GM12801 (cell line): ENCODE measurements around the gene SHLD1.

Experiments used
- TF ChIP-seq, protein P1 (sequence below): IDR thresholded peaks from one replicate; pipeline ENCODE4 v1.5.1; 2011; ENCODE audit warnings: control low read depth; ENCODE audit not compliant: insufficient read length; ENCODE audit errors: extremely low read depth

SHLD1 gene

DNA sequence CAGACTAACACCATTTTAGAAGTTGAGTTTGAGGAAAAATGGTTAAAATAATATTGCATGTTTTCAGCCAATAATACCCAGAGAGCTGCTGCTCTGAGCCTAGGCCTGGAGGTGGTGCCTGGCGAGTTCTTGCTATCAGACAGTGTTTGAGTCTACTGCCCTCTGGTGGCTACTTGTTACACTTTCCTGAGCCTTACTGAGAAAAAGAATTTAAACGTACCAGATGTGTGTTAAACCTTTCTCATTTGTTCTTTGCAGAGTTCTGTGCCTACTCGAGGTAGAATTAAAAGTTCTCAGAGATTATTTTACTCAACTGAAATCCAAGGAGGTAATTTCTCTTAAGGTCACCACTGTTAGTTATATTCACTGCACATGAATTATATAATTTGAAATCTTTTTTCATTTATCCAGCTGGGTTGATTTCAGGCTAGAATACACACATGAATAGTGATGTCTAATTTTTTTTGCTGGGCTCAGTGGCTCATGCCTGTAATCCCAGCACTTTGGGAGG lies 38.2 kb downstream of the SHLD1 start:
- TF ChIP-seq, protein P1, sequence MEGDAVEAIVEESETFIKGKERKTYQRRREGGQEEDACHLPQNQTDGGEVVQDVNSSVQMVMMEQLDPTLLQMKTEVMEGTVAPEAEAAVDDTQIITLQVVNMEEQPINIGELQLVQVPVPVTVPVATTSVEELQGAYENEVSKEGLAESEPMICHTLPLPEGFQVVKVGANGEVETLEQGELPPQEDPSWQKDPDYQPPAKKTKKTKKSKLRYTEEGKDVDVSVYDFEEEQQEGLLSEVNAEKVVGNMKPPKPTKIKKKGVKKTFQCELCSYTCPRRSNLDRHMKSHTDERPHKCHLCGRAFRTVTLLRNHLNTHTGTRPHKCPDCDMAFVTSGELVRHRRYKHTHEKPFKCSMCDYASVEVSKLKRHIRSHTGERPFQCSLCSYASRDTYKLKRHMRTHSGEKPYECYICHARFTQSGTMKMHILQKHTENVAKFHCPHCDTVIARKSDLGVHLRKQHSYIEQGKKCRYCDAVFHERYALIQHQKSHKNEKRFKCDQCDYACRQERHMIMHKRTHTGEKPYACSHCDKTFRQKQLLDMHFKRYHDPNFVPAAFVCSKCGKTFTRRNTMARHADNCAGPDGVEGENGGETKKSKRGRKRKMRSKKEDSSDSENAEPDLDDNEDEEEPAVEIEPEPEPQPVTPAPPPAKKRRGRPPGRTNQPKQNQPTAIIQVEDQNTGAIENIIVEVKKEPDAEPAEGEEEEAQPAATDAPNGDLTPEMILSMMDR = peak; percentile 32

GRCh38 chr20:5789827-5790226 lies 39.6 kb downstream of the SHLD1 start:
- TF ChIP-seq, protein P1 = no peak

DNA sequence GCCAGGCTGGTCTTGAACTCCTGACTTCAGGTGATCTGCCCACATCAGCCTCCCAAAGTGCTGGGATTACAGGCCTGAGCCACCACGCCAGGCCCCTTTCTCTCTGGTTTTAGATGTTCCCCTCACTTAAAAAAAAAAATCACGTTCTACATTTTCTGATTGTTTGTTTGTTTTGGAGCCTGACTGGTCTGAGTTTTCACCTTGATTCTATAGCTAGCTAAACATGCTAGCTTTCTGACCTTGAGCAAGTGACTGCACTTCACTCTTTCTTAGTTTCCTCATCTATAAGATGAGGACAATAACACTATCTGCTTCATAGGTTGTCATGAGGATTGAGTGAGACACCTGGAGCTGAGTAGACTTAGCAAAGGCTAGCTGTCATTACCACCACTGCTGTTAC lies 43.7 kb downstream of the SHLD1 start:
- TF ChIP-seq, protein P1 = no peak

DNA sequence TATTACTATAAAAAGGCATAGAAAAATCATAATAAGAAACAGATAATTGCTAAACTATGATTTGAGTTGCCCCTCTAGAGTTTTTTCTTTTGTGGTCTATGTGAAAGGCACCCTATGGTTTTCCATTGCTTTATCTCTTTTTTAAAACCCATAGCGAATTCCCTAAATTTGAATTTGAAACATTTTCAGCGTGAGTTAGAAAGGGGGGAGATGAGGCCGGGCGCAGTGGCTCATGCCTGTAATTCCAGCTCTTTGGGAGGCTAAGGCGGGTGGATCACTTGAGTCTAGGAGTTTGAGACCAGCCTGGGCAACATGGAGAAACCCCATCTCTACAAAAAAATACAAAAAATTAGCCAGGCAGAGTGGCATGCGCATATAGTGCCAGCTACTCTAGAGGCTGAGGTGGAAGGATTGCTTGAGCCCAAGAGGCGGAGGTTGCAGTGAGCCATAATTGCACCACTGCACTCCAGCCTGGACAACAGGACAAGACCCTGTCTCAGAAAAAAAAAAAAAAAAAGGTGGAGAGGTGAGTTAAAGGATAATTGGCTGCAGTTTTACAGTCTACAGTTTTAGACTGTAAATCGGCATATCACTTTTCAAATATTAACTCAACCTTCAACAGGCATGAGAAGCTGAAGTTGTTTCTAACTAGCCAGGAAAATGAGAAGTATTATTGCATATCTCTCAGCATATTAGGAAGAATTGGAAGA lies 46.3 kb downstream of the SHLD1 start:
- TF ChIP-seq, protein P1 = no peak

DNA sequence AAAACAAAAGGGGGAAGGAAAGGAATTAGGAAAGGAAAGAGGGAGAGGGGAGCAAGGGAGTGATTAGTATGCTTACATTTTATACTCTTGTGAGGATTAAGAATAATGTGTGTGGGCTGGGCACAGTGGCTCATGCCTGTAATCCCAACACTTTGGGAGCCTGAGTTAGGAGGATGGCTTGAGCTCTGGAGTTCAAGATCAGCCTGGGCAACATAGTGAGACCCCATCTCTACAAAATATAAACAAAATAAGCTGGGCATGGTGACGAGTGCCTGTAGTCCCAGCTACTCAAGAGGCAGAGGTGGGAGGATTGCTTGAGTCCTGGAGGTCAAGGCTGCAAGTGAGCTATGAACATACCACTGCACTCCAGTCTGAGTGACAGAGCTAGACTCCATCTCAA lies 47.0 kb downstream of the SHLD1 start:
- TF ChIP-seq, protein P1 = no peak

- TF ChIP-seq, protein P1 = no peak
Observed at GRCh38 chr20:5797843-5798462, 47.8 kb downstream of the SHLD1 start.

GRCh38 chr20:5806457-5807263 lies 56.5 kb downstream of the SHLD1 start:
- TF ChIP-seq, protein P1 = no peak
